Peyer's patch (tissue), 4 donors: Measurements from ENCODE around the gene SAMD11.

Experiments
- POLR2A ChIP-seq, 2 donors: fragments of 450-650 bp; IDR thresholded peaks; one replicate each; pipeline ENCODE4 v1.5.1; 2017; ENCODE audit warnings: antibody characterized with exemption in 2 of 2, mild to moderate bottlenecking in 2 of 2, moderate library complexity in 2 of 2
- TF ChIP-seq, protein P1 (sequence below), 6 experiments: fragments of 450-650 bp in 4 of 6; fragments of 200-600 bp in 2 of 6; sonication (generic) in 1 of 6; IDR thresholded peaks; one replicate each; pipeline ENCODE4 v1.5.1; 2017 to 2019; ENCODE audit warnings: antibody characterized with exemption in 6 of 6, mild to moderate bottlenecking in 3 of 6, moderate library complexity in 1 of 6

DNA sequence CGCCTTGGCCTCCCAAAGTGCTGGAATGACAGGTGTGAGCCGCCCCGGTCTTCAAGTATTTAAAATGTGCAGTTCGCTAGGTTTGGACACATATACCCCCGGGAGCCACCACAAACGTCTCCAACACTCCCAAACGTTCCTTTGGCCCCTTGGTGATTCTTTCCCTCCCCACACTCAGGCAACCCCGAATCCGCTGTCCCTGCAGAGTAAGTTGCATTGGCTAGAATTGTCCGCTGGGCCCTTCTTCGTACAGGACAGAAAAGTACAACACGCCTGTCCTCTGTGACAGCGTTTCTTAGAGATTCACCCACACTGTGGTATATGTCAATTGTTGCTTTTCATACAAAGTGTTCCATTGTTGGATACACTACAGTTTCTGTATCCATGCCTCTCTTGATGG, 61.4 kb downstream of the SAMD11 start:
- TF ChIP-seq, protein P1, sequence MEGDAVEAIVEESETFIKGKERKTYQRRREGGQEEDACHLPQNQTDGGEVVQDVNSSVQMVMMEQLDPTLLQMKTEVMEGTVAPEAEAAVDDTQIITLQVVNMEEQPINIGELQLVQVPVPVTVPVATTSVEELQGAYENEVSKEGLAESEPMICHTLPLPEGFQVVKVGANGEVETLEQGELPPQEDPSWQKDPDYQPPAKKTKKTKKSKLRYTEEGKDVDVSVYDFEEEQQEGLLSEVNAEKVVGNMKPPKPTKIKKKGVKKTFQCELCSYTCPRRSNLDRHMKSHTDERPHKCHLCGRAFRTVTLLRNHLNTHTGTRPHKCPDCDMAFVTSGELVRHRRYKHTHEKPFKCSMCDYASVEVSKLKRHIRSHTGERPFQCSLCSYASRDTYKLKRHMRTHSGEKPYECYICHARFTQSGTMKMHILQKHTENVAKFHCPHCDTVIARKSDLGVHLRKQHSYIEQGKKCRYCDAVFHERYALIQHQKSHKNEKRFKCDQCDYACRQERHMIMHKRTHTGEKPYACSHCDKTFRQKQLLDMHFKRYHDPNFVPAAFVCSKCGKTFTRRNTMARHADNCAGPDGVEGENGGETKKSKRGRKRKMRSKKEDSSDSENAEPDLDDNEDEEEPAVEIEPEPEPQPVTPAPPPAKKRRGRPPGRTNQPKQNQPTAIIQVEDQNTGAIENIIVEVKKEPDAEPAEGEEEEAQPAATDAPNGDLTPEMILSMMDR (IDR thresholded peaks at IDR 0.05), result no peak
- TF ChIP-seq POLR2A (IDR thresholded peaks at IDR 0.05), result no peak
